GM08714 (cell line): ENCODE results near the gene KLHL3.

Source experiments
- H3K4me3 ChIP-seq: fragments of 200-500 bp; sonication (Bioruptor generic); 2 replicates; pipeline ENCODE4 v1.5.1; 2014; ENCODE audit warnings: mild to moderate bottlenecking, low read length, inconsistent platforms
- ZNF274 ChIP-seq: IDR thresholded peaks from 2 replicates; pipeline ENCODE4 v1.6.1; 2012; ENCODE audit warnings: mild to moderate bottlenecking, low read depth, low read length

KLHL3 gene

DNA sequence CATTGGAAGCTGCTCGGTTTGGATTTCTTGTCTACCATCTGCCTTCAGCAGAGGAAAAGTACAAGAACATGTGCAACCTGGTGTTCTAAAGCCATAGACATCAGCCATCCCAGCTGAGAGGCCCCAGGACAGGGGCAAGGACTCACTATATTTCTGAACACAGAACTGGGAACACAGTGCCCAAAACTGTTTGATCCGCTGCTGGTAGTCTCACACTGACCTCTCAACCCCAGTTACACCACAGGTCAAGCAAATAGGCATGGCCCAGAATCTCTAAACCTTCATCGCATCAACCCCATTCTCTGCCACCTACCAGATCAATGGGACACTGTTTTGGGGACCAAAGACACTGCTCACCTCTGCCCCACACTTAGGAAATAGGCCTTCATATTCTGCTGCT, 2.0 kb downstream of the KLHL3 start:
- TF ChIP-seq ZNF274, result no peak
- H3K4me3 ChIP-seq, result no peak overlapping the region; the same call in 1 of the 2 replicates

DNA sequence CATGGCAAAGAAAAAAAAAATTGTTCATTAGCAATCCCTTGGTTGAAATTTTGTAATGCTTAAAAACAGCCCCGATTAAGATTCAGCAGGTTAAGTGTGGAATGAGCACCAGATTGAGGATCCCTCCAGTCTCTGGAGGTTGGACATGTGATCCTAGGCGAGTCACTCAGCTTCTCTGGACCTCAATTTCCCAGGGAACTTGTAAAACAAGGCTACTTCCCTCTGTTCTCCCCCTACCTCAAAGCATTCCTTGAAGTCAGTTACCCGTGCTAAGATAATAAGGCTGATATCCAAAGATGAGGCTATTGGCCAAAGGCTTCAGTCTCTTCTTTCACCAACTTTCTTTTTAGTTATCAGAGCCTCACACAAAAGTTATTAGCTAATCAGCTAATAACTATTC, 2.9 kb downstream of the KLHL3 start:
- TF ChIP-seq ZNF274, result no peak
- H3K4me3 ChIP-seq, result no peak overlapping the region

GRCh38 chr5:137731176-137731575, 4.7 kb downstream of the KLHL3 start:
- no peak for TF ChIP-seq ZNF274

DNA sequence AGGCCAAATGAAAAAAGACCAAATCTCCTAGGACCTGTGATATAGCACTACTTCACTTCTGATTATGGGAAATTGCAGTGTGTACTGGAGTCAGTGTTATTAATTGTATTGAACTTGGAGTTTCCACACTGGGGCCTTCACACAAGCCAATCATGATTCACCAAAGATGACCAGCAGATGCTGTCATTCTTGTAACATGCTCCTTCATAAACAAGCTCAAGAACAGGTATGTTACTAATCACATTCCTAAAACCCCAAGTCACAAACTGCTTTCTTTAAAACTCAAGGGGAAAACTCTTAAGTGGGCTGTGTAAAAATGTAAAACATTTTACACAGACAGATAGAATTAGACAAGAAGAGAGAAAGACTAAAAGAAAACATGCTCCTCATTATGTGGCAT, 5.6 kb downstream of the KLHL3 start:
- TF ChIP-seq ZNF274, result no peak
- H3K4me3 ChIP-seq, result no peak overlapping the region

More at GRCh38 chr5:137731176-137731575, 4.7 kb downstream of the KLHL3 start:
- no peak overlapping the region for H3K4me3 ChIP-seq

DNA sequence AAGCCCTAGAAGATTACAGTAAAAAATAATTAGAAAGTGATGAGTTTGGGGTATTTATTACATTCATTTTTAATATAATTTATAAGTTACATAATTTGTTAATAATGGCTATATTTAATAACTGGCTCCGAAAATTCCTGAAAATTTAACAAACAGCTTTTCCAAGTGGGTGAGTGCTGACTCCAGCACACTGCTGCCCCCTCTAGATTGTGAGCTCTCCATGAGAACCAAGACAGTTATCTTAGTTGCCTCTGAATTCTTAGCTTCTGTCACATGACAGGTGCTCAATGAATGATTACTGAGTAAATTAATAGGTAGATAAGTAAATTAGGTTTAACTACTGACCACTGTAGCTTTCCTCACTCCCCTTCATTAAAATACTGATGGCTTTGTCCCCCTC, 7.8 kb downstream of the KLHL3 start:
- TF ChIP-seq ZNF274, result no peak
- no peak overlapping the region for H3K4me3 ChIP-seq

GRCh38 chr5:137727623-137728022, 8.3 kb downstream of the KLHL3 start:
- no peak overlapping the region for H3K4me3 ChIP-seq
- no peak for TF ChIP-seq ZNF274

GRCh38 chr5:137724251-137724650, 11.6 kb downstream of the KLHL3 start:
- no peak for TF ChIP-seq ZNF274
- no peak overlapping the region for H3K4me3 ChIP-seq

DNA sequence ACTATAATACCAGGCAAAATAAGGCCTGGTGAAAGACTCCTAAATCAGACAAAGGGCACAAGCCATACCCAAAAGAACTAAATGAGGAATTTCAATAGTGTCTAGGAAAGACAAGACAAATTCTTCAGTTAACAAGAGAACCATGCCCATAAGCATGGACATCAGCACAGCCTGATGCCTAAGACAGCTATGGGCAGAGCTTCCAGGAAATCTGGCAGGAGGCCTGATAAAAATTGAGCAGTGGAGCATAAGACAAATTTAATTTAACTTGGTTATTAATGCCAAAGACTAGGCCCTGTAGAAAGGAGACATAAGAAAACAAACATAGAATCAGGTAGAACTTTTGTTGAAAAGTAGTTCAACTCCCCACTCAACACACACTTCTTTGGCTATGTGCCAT, 17.3 kb downstream of the KLHL3 start:
- TF ChIP-seq ZNF274, result no peak
- no peak overlapping the region for H3K4me3 ChIP-seq

GRCh38 chr5:137716337-137716736, 19.6 kb downstream of the KLHL3 start:
- TF ChIP-seq ZNF274, result no peak
- no peak overlapping the region for H3K4me3 ChIP-seq

DNA sequence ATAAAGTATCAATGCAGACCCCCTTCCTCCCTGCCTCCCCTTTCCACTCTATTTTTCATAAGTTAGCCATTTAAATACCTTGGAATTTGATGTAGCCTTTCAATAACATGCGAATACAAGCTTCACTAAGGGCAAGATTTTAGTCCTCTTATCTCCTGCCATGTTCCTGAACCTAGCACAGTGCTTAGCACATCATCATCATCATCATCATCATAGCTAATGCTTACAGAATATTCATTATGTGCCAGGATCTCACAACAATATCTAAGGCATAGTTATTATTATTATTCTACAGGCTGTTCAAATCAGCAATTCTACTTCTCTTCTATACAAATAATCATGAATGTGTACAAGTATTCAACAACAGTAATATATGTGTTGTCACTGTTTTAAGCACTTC, 20.4 kb downstream of the KLHL3 start:
- no peak overlapping the region for H3K4me3 ChIP-seq
- TF ChIP-seq ZNF274, result no peak

- TF ChIP-seq ZNF274, result no peak
- H3K4me3 ChIP-seq, result no peak overlapping the region
Observed at GRCh38 chr5:137714946-137715345, 20.9 kb downstream of the KLHL3 start.

DNA sequence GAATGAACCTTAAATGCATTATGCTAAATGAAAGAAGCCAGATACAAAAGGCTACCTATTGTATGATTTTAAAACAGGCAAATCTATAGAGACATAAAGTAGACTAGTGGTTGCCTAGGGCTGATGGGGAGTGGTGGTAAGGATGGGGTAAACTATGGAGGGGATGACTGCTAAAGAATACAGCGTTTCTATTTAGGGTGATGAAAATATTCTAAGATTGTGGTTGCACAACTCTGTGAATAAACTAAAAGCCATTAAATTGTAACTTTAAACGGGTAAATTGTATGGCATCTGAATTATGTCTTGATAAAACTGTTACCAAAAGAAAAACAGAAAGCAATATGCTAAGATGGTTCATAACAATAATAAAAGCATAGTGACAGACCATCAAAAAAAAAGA, 21.4 kb downstream of the KLHL3 start:
- no peak for TF ChIP-seq ZNF274
- no peak overlapping the region for H3K4me3 ChIP-seq

DNA sequence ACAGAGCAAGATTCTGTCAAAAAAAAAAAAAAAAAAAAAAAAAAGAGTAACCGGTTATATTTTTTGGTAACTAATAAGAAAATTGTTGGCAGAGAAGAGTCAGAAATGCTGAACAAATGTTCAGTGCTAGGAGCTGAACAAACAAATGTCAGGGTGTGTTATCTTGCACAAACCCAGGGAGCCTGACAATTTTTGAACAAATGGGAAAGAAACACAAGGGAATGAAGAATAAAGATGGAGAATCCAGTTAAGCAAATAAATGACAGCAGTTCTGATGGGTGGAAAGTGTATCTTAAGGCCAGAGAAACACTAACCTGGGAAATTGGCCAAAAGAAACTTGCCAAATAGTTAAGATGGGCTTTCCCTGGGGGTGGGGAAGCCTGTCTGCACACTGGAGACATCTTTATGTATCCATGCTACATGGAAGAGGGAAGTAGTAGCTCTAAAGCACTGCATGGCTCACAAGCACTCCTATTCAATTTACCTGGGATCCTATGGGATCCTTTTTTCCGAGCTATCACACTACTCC, 23.7 kb downstream of the KLHL3 start:
- TF ChIP-seq ZNF274, result no peak
- no peak overlapping the region for H3K4me3 ChIP-seq

DNA sequence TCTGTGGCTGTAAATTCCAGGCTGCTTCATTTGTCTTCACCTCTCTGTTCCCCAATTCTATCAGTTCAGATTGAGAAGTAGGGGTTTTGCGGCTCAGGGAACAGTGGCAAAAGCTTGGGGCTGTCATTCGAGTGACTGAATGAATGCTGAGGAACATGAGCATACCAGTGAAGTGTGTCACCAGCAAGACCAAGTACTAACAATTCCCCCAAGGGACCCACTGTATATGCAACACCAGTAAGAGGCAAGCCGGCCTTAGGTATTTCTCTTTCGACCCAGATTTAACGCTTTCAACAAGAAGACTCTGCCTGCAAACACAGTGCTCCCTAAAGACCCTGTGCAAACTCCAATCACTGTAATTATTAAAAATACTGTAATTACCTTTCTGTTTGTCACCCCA, 25.8 kb downstream of the KLHL3 start:
- no peak overlapping the region for H3K4me3 ChIP-seq
- TF ChIP-seq ZNF274, result no peak

DNA sequence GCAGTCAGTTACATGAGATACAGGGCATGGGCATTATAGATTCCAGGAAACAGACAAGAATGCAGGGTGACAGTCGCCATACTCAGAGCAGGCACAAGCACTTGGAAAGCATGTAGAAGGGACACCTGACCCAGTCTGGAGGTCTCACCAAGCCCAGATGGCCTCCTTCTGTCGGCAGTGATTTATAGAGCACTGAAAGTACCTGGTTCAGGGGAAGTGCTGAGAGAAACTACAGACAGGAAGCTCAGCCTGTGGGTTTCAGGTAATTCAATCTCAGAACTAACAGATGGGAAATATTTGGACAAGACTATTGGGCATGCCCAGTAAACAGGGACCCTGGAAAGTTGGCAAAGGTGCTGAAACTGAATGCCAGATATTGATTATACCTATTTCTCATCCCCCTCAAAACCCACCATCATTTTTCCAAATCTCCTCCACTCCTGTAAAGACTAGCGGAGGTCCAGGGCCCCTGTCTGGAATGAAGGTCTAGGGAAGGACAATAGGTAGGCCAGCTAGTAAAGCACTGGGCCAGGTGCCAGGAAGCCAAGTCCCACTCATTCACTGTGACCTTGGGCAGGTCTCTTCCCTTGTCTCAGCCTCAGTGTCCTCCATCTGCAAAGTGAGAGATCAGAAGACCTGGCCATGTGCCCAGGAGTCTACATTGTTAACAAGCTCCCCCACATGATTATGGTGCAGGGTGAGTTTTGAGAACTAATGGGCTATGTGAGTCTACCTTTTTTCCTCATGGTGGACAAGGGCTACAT, 26.9 kb downstream of the KLHL3 start:
- TF ChIP-seq ZNF274, result no peak
- H3K4me3 ChIP-seq, result no peak overlapping the region

DNA sequence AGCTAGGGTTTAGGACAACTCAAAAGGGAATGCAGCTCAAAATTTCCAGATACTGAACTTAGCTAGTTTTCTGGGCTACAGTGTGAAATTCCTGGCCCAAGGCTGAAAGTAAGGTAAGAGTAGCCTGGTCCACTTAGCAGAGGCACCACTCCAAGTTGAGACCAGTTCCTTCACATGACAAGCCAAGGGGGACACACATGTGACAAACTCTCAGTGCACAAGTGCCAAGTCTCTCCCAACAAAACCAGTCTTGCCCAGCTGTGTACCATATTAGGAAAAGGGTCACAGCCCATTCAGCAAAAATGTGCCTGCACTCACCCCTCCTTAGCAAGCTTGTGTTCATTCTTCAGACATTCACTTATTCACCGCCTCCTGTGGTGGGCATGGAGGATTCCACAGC, 27.8 kb downstream of the KLHL3 start:
- no peak for TF ChIP-seq ZNF274
- H3K4me3 ChIP-seq, result no peak overlapping the region
